Measurements from ENCODE around the gene MNS1.
"Not testable (repeated sequence)": the region's sequence is repeated elsewhere in the genome, so short reads cannot be mapped to it uniquely, and the experiment has no call there.

Gene MNS1

GRCh38 chr15:56464893-56465520, at the start of gene MNS1:
TSS of gene MNS1 (minus strand) at chr15:56465137. CDS start at chr15:56464972, 165 bp downstream.
- peak; percentile 80 to 86 for DNase-seq

- DNase-seq, result peak; percentile 22 to 41
Observed at GRCh38 chr15:56496635-56497034, 31.7 kb upstream of the MNS1 start.

- DNase-seq, result no peak
Observed at GRCh38 chr15:56495533-56495932, 30.6 kb upstream of the MNS1 start.

- no peak for DNase-seq
Observed at GRCh38 chr15:56495053-56495452, 30.1 kb upstream of the MNS1 start.

GRCh38 chr15:56492791-56493555, 28.0 kb upstream of the MNS1 start:
- no peak for DNase-seq

- no peak for DNase-seq
Observed at GRCh38 chr15:56492236-56492635, 27.3 kb upstream of the MNS1 start.

GRCh38 chr15:56491110-56491722, 26.3 kb upstream of the MNS1 start:
- DNase-seq, result peak in 1 of 2 experiments; percentile 49

- no peak for DNase-seq
Observed at GRCh38 chr15:56490461-56490860, 25.5 kb upstream of the MNS1 start.

- not testable (repeated sequence) for DNase-seq
Observed at GRCh38 chr15:56486206-56486605, 21.3 kb upstream of the MNS1 start.

- not testable (repeated sequence) for DNase-seq
Observed at GRCh38 chr15:56485426-56485825, 20.5 kb upstream of the MNS1 start.

GRCh38 chr15:56484287-56484686, 19.4 kb upstream of the MNS1 start:
- no peak for DNase-seq

GRCh38 chr15:56475351-56475750, 10.4 kb upstream of the MNS1 start:
- no peak for DNase-seq

GRCh38 chr15:56473017-56473416, 8.1 kb upstream of the MNS1 start:
- DNase-seq, result no peak

GRCh38 chr15:56472278-56472677, 7.3 kb upstream of the MNS1 start:
- DNase-seq, result no peak

- DNase-seq, result no peak
Observed at GRCh38 chr15:56471440-56472069, 6.6 kb upstream of the MNS1 start.

- DNase-seq, result no peak
Observed at GRCh38 chr15:56469483-56469882, 4.5 kb upstream of the MNS1 start.

- no peak for DNase-seq
Observed at GRCh38 chr15:56468401-56468800, 3.5 kb upstream of the MNS1 start.

GRCh38 chr15:56467616-56468015, 2.7 kb upstream of the MNS1 start:
- no peak for DNase-seq

- no peak for DNase-seq
Observed at GRCh38 chr15:56460947-56461346, 4.0 kb downstream of the MNS1 start.

- DNase-seq, result no peak
Observed at GRCh38 chr15:56460071-56460470, 4.9 kb downstream of the MNS1 start.

- no peak for DNase-seq
Observed at GRCh38 chr15:56459096-56459495, 5.8 kb downstream of the MNS1 start.

- no peak for DNase-seq
Observed at GRCh38 chr15:56456229-56456628, 8.7 kb downstream of the MNS1 start.

- no peak for DNase-seq
Observed at GRCh38 chr15:56454836-56455235, 10.1 kb downstream of the MNS1 start.

- DNase-seq, result no peak
Observed at GRCh38 chr15:56445746-56446145, 19.2 kb downstream of the MNS1 start.
